Hematopoietic multipotent progenitor cell treated with erythropoietin and hydrocortisone succinate and interleukin-3 and kit ligand, for 4 days (in vitro differentiated cells): Measurements from ENCODE around the gene ZNF670.
"Not testable (repeated sequence)": the region's sequence is repeated elsewhere in the genome, so short reads cannot be mapped to it uniquely, and the experiment has no call there.

Experiments
- DNase-seq: peaks from one replicate; pipeline ENCODE4 v3.0.0-alpha.2; 2015

The ZNF670 gene

DNA sequence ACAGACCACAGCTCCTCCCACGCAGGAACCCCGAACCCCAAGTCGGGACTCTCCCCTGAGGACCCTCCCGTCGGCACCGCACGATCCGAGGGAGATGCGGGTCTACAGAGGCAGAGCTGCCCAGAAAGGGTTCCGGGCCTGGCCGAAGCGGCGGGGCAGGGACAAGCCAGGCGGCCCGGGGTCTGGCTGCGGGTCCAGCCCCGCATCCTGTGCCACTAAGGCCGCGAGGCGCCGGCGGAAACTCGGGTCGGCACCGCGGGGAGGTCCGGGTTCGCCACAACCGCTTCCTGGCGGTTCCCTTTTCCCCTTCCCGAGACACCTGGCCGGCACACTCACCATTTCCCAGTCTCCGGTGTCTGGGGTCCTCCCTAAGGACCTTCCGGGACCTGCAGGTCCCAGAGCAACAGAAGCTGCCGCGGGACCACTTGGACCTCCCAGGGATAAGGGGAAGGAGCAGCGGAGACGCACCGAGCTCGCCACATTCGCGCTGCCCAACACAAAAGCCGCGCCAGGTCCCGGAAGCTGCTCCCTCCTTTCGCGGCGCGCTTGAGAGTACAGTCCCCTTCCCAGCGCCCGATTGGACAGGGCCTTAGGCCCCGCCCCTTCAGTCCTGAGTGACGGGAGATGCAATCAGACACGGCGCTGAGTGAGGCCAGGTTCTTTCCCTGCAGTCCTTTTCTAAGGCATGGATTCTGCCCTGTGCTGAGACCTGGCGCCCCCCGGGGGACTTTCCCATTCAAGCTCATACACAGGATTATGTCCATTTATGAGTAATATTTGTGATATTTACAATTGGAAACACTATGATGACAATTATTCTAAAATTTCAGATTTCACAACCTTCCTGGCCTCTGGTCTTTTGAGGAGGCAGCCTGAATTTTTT, at the start of gene ZNF670:
Gene ZNF670 (minus strand): TSS at position 554 of the 883 bp plus-strand sequence. CDS start 215 bp downstream, at position 339.
- DNase-seq, result peak; percentile 99

DNA sequence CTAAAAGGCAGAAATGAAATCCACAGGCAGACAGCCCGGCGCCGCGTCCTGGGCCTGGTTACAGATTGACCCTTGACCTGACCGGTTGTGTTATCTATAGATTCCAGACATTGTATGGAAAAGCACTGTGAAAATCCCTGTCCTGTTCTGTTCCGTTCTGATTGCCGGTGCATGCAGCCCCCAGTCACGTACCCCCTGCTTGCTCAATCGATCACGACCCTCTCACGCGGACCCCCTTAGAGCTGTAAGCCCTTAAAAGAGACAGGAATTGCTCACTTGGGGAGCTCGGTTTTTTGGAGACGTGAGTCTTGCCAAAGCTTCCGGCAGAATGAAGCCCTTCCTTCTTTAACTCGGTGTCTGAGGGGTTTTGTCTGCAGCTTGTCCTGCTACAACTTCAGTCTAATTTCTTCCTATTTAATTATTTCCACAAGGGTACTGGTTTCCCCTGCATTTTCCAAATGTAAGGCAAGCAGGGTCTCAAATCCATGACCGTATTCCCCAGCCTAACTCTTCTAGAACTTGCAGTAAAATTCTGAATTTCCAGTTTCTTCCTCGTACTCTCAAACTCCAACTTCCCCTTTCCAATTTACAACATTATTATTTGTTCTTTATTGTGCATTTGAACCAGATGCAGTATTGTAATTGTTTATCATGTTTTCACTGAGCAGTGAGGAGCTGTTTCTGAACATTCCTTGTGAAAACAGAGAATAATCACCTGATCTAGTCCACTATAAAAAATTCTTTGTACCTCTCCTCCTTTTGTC, 49.1 kb upstream of the ZNF670 start:
- peak; percentile 35 for DNase-seq

DNA sequence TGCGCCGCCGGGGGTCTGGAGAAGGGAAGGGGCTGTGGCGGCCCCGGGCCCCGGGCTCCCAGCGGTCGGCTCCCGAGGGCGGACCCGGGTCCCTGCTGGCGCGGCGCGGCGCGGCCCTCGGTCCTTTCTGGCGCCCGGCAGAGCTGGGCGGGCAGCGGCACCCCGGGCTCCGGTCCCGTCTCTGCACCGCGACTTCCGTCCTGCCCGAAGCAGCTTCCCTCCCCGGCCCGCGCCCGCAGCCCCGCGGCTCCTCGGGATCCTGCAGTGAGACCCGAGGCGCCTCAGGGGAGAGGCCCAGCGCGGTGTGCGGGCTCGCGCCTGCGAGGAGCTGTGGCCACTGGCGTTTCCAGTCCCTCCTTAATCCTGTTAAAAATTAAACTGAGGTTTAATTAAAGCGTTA, 48.0 kb upstream of the ZNF670 start:
- DNase-seq, result not testable (repeated sequence)

DNA sequence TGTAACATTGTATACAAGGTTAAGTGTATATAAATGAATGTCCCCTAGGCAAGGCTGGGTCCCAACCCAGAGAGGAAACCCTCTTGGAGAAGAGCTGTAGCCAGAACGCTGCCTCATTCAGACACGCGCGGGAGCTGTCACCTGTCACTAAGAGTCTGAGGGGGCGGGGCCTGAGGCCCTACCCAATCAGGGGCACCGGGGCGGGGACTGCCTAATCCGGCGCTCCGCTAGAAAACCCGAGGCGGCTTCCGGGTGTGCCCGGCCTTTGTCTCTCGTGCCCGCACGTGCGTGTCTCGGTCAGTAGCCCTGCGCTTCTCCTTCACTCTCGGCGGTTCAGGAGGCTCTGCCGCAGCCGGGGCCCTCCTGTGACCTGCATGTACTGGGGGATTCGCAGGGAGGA, 47.6 kb upstream of the ZNF670 start:
- not testable (repeated sequence) for DNase-seq

DNA sequence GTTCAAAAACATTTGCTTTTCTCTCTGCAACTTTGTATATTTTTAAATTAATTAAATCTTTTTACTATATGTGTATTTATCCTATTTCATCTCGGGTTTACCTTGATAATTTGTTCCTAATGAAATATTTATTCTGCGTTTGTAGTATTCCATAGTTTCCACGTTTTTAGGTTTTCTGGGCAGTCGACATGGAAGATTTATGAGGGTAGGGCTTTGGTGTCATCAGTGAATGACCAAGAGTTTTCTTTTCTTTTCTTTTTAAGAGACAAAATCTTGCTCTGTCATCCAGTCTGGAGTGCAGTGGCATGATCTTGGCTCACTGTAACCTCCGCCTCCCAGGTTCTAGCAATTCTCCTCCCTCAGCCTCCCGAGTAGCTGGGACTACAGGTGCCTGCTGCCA, 42.8 kb upstream of the ZNF670 start:
- no peak for DNase-seq

DNA sequence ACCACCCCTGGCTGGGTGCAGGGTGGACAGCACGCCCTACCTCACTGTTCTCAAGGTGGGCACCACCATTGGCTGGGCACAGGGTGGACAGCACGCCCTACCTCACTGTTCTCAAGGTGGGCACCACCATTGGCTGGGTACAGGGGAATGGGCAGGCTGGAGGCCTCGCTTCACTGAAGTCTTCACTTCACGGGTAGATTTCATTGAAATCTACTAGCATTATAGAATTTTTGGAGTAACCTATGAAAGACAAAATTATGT, 41.7 kb upstream of the ZNF670 start:
- not testable (repeated sequence) for DNase-seq

DNA sequence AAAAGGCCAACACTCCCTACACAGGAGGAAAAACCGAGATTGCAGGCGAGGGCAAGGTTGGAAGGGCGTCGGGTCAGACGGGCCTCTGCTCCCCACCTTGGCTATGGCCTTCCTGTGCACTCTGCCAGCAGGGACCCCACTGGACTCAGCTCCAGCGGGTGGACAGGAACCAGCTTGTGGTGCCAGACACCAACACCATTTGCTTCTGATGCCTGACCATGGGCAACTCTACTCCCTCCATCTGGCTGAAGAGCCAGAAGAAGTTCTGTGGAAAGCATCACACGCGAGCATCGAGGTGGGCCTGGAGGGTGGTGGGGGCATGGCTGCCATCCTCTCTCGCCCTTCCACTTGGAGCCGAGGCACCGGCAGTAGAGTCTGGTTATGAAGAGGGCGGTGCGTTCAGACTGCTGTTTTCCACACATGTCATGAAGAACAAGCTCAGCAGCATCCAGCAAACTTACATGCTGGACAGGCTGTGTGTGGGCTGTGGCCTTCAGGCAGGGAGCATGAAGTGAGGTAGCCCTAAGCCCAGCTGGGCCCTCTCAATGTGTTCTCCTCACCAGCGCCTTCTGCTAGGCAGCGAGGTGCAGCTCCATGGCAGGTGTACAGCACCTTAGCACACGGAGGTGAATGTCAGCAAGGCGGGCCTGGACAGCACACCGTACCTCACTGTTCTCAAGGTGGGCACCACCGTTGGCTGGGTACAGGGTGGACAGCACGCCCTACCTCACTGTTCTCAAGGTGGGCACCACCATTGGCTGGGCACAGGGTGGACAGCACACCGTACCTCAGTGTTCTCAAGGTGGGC, 41.2 kb upstream of the ZNF670 start:
- DNase-seq, result no peak

DNA sequence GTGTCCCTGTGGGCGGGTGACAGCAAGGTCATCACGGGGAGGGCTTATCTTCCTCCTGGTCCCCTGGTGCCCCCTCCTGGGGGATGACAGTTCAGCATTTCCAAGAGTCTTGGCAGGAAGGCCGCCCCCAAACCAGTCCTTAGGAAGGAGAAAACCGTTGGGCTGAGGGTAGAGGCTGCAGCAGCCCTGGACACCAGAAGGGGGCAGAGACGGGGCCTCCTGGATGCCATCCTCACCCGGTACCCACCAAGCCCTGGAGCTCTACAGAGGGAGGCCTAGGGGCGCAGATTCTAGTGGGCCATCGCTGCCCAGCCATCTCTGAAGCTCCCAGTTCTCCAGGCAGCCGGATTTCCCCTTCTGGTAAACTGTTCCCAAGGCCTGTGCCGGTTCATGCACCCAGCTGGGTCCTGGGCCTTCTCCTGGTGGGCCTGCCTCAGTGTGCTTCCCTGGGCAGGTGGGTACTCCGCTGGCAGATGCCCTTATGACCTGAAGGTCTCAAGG, 40.4 kb upstream of the ZNF670 start:
- peak; percentile 58 for DNase-seq

DNA sequence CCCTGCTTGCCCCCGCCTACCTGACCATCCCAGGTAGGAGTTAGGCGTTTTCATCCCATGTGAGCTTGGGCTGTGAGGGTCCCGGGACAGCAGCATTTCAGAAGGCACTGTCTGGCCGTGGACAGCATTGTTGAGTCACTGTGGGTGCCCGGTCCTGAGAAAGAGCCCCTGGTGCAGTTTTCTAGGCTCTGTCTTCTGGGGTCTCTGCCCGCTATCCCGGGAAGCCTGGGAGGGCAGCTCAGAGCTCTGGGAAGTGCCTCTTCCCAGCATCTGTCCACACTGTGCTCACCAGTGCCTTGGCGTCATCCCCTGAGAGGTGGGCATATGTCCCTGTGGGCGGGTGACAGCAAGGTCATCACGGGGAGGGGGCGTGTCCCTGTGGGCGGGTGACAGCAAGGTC, 36.9 kb upstream of the ZNF670 start:
- no peak for DNase-seq

DNA sequence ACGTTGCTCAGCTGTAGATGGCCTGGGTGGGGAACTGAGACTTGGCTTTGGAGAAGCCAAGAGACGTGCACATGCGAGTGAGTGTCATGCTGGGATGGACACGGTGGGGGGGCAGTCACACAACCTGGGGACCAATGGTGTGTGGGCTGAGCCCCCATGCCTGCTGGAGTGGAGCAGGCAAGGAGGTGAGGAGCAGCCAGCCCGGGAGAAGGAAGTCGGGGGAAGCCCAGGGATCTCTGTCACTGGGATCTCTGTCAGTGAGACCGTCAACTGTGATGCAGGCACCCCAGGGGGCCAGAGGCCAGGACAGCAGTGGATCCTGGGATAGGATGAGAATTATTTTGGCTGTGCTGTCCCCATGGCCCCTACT, 36.5 kb upstream of the ZNF670 start:
- DNase-seq, result no peak

DNA sequence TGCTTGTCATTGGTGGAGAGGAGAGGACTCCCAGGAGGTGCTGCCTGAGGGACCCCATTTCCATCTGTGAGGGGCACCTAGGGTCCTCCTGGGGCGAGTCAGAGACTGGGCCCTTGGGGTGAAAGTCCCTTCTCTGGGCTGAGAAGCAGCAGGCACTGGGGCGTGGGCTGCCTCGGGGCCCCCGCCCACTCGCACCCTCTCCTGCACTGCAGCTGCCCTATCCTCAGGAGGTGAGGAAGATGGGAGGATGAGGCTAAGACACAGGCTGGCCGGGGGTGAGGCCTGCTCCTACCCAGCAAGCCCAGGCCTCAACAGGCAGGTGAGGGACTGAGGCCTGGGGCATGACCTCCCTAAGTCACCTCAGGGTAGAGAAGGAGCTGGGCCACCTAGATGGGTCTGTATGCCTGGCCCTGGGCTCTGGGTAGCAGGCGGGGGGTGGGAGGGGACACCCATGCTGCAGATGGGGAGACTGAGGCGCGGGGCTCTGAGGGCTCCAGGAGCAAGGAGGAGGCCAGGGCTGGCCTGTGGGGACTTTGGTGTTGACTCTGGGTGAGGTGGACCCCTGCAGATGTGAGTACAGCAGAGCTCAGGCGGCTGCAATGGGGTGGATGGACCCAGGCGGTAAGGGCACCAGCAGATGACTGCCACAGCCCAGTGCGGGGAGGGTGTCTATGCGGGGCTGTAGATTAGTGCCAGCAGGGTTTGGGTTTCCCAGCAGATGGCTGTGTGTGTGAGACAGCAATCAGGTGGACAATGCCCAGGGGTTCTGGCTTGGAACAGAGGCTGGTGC, 35.9 kb upstream of the ZNF670 start:
- DNase-seq, result no peak

DNA sequence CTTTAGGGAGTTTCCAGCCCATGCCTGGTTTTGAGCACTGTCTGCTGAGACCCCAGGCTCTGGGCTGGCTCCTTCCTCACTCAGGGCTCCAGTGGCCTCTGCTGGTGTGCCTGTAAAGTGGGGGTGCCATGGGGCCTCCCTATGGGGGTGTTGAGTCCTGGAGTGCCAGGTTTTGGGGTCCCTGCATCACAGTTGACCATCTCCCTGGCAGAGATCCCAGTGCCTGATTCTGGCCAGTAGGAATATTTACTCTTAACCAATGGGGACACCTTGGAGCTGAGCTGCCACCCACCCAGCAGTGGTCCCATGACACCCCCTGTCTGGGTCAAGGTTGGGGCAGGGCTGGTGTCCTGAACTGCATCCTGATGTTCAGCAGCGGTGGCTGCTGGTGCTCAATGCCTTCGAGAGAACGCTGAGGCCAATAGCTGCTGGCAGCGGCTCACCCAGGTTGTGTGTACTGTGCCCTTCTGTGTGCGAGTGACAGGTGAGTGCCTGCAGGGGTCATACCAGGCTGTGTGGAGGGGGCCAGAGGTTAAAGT, 35.2 kb upstream of the ZNF670 start:
- no peak for DNase-seq

DNA sequence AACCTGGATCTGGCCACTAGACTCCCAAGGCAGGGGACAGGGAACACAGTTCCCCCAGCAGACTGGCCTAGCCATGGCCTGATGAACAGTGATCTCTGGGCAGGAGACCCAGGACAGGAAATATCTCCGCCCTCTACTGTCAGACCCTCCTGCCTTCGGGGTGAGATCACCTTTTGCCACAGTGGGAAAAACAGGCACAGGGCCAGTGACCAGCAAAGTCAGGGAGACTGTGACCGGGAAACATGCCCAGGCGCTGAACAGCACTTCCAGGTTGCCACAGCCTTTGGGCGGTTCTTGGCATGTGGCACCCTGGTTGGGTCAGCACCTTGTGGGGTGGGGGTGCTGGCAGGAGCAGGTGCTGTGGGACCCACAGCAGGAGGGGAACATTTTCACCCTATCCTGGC, 34.5 kb upstream of the ZNF670 start:
- no peak for DNase-seq

DNA sequence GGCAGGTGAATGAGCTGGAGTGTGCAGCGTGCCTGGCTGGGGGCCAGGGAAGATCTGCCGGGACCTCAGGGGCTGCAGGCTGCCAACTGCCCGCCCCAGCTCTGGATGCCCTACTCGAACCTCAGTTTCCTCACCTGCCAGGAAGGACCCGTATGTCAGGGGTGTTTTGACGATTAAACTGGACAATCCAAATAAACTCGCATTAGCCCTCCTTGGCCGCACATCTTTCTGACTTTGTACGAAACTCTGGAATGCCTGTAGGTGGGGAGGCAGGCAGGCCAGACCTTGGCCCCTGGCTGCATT, 33.8 kb upstream of the ZNF670 start:
- DNase-seq, result no peak

DNA sequence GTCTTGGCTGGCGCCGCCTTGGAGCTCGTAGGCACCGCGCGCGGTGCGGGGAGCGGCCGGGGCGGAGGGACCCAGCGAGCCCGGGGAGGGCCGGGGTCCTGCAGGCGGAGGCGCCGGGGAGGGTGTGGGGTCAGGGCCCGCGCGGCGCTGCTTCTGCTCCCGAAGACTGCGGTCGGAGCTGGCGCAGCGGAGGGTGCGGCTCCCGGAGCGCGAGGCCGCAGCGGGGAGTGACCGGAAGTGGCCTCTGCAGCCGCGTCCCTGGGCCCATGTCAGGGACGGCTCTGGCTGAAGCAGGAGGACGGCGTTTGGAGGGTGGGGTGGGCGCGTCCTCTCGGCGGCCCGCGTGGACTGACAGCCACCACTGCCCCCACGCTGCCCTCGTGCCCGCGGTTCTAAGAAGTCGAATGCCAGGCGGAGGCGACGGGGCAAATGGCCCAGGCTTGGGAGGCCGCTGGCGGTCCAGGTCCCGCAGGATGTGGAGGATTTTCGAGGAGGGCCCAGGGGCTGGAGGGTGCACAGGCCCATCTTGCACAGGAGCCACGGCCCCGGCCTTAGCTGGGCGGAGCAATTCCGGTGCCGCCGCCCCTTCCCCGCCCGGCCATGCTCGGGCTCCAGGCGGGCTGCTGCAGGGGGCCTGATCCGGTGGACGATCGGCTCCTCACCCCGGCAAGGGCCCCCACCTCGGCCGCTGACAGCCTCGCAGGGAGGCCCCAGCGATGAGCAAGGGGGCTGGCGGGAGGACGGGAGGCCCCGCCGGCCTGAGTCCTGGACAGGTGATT, 33.3 kb upstream of the ZNF670 start:
- peak; percentile 31 for DNase-seq

DNA sequence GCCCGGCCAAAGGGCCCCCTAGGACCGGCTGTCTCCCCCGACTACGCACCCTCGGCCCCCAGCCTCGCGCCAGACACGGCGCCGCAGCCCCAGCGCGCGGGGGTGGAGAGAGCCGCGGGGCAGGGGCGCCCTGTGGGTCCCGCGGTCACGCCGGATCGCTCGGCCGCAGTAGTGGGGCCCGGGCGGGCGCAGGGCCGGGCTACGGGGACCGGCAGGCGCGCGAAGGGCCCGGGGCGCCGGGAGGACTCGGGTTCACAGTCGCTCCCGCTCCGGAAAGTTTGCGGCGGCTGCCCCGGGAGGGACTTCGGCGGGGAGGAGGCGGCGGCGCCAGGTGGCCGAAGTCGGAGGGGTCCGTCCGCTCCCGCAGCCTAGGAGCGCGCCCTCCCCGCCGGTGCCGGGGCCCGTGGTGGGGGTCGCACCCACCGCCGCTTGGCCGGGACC, 32.7 kb upstream of the ZNF670 start:
- peak; percentile 22 for DNase-seq

DNA sequence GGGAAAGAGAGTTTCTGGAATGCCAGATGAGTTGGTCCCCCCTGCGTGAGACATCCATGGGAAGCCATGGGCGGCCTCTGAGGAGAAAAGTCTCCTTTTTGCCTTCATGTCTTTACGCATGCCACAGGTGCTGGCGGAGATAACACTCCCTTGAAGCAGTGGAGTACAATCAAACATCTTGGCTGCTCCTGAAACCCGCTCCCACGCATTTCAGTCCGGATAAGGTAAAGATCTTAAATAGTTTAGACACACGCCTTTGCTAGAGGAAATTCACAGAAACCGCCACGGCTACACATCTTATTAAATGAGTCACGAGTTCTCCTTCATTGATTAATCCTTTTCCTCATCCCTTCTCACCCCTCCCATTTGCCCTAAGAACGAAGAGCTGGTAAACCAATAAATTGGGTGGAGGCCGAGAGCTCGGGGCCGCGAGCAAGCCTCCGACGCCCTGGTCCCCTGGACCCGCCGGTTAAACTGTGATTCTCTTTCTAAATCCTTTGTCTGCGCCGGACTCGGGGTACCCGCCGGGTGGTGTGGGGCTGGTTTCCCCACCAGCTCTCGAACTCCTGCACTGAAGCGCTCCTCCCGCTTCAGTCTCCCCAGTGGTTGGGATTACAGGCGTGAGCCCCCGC, 32.1 kb upstream of the ZNF670 start:
- DNase-seq, result peak; percentile 47

DNA sequence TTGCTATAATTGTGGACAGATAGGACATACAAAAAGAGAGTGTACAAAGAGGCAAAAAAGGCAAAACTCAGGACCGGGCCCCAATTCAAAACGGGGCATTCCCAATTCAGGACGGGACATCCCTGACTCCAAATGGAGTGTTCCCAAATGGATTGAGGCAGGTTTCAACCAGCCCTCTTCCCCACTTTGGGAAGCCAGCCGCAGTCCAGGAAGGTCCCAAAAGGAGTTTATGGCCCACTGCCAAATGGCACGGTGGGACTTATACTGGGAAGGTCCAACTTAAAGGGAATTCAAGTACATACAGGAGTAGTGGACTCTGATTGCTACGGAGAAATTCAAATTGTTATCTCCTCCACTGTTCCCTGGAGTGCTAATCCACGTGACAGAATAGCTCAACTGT, 29.1 kb upstream of the ZNF670 start:
- no peak for DNase-seq

DNA sequence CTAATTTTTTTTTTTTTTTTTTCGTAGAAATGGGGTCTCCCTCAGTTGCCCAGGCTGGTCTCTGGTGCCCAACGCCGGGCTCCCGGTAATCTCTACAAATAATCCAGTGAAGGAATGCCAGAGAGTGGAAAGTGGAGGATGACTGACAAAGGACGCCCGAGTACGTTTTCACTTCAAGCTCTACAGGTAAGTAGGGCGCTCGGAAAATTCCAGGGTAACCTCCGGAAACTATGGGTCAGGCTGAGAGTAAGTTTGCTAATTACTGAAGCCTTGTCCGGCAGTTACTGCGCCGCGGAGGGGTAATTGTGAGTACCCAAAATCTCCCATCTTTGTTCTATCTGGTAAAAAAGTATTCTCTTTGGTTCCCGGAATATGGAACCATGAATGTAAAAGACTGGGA, 27.4 kb upstream of the ZNF670 start:
- DNase-seq, result no peak

DNA sequence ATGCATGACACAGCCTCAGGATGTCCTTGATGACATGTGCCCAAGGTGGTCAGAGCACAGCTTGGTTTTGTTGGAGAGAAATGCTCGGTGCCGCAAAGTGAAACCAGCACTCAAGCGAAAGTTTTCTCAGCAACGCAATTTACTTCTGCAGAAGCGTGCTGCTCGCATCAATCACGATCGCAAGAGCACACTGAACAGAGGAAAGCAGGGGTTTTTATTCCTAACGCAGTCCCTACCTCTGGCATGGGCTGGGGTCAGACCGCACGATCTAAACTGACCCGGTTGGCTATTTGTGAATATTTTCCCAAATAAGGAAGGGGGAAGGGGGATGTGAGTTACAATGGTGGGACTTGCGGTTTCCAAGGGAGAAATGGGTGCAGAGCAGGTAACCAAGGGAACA, 26.4 kb upstream of the ZNF670 start:
- DNase-seq, result no peak
